K562 (cell line): ENCODE data around the gene TRIP11. TPM values are rescaled to one million over a fixed set of nuclear protein-coding genes. Genes with fewer than 3 reads are reported as not detected.
A peak's percentile ranks its signal among the peaks of the same experiment; 100 is the strongest.

Source experiments
- ATAC-seq: fragments of 200-7000 bp; cut with Tn5 transposase; 3 replicates; pipeline ENCODE4 v1.9.1; 2020; ENCODE audit warnings: moderate library complexity
- BruUV-seq: library from RNA; stranded (reverse); fragments of 400-500 nt; replicated peaks from 2 replicates; lab custom pipeline; 2021; lab: Mats Ljungman, UMichigan
- CTCF ChIA-PET: fragments of 300-600 bp; formaldehyde crosslinking; extraction: SDS; loops from one replicate; lab custom pipeline; 2021; ENCODE audit warnings: low intra/inter-chr PET ratio; lab: Yijun Ruan, JAX
- POLR2A ChIA-PET: fragments of 300-600, 350-650 bp; sonication (Branson Sonifier 250); formaldehyde crosslinking; extraction: SDS; loops from one replicate; lab custom pipeline; 2021; ENCODE audit warnings: antibody characterized with exemption, inconsistent platforms; lab: Yijun Ruan, JAX
- DNase-seq, 4 experiments: peaks; one replicate each; pipeline versions ENCODE4 v3.0.0 to v3.0.0-alpha.2; 2011 to 2018; ENCODE audit warnings: low spot score in 3 of 4, mixed read lengths in 3 of 4; ENCODE audit errors: extremely low read depth in 1 of 4
- FAIRE-seq: peaks from 2 replicates; lab custom pipeline; 2011; peaks lifted over from hg19 to GRCh38; lab: Jason Lieb, UNC
- H2AFZ ChIP-seq: 2 replicates; pipeline ENCODE4 v1.6.0; 2011; ENCODE audit warnings: low read depth, low read length, control low read depth, inconsistent platforms
- H3K27ac ChIP-seq: fragments of 200-600 bp; 3 replicates; pipeline ENCODE4 v1.8.0; 2011; ENCODE audit warnings: low read depth, mild to moderate bottlenecking, control low read depth, inconsistent platforms, low read length, moderate library complexity, mixed read lengths; ENCODE audit errors: extremely low read depth
- H3K27me3 ChIP-seq, 2 experiments: fragments of 300-600 bp in 1 of 2; 2 replicates in 1 of 2; 3 replicates in 1 of 2; pipeline versions ENCODE4 v1.6.0 to v1.8.0; 2011; ENCODE audit warnings: inconsistent platforms in 2 of 2, low read length in 2 of 2, mild to moderate bottlenecking in 1 of 2, mixed read lengths in 1 of 2, moderate library complexity in 1 of 2; ENCODE audit not compliant: control insufficient read depth in 2 of 2, insufficient read depth in 2 of 2
- H3K36me3 ChIP-seq: fragments of 300-600 bp; 3 replicates; pipeline ENCODE4 v1.8.0; 2011; ENCODE audit warnings: mild to moderate bottlenecking, low read length, inconsistent platforms; ENCODE audit not compliant: control insufficient read depth, insufficient read depth
- H3K4me1 ChIP-seq, 2 experiments: fragments of 200-600 bp in 1 of 2; replicated peaks in 1 of 2; 2 replicates in 1 of 2; 3 replicates in 1 of 2; pipeline versions ENCODE4 v1.5.1 to v1.8.0; 2011; ENCODE audit warnings: inconsistent platforms in 2 of 2, low read length in 2 of 2, mild to moderate bottlenecking in 1 of 2, mixed read lengths in 1 of 2, moderate library complexity in 1 of 2; ENCODE audit not compliant: control insufficient read depth in 2 of 2, insufficient read depth in 2 of 2
- H3K4me2 ChIP-seq: 2 replicates; pipeline ENCODE4 v1.6.1; 2011; ENCODE audit warnings: low read length, control low read depth, inconsistent platforms, mixed read lengths; ENCODE audit not compliant: insufficient read depth
- H3K4me3 ChIP-seq: fragments of 200-600 bp; sonication (generic), shearing (Covaris generic); 2 replicates; pipeline ENCODE4 v1.5.1; 2016; ENCODE audit warnings: control low read depth, inconsistent platforms
- H3K79me2 ChIP-seq: fragments of 200-600 bp; 3 replicates; pipeline ENCODE4 v1.8.0; 2011; ENCODE audit warnings: low read length, inconsistent platforms; ENCODE audit not compliant: control insufficient read depth, insufficient read depth
- H3K9ac ChIP-seq, 2 experiments: 2 replicates each; pipeline versions ENCODE4 v1.6.0 to v1.6.1; 2011; ENCODE audit warnings: low read depth in 2 of 2, low read length in 2 of 2, control low read depth in 1 of 2, inconsistent platforms in 1 of 2, mild to moderate bottlenecking in 1 of 2, mixed read lengths in 1 of 2; ENCODE audit not compliant: insufficient read depth in 1 of 2
- H3K9me1 ChIP-seq: one replicate; pipeline ENCODE4 v1.6.0; 2011; ENCODE audit warnings: inconsistent platforms, mild to moderate bottlenecking, low read length, moderate library complexity; ENCODE audit not compliant: control insufficient read depth, insufficient read depth
- H3K9me3 ChIP-seq: replicated peaks from 2 replicates; pipeline ENCODE4 v1.5.1; 2011; ENCODE audit warnings: low read depth, low read length, inconsistent platforms; ENCODE audit not compliant: control insufficient read depth, insufficient read depth
- H4K20me1 ChIP-seq: replicated peaks from 2 replicates; pipeline ENCODE4 v1.6.1; 2011; ENCODE audit warnings: low read length, inconsistent platforms, mixed read lengths; ENCODE audit not compliant: control insufficient read depth, insufficient read depth
- CCAR2 ChIP-seq: fragments of 200-400 bp; formaldehyde crosslinking; IDR thresholded peaks from 2 replicates; pipeline ENCODE4 v1.6.1; 2017; ENCODE audit warnings: mild to moderate bottlenecking, low read depth, low read length
- HDAC6 ChIP-seq: IDR thresholded peaks from 2 replicates; pipeline ENCODE4 v1.6.1; 2012; ENCODE audit warnings: low read depth, mild to moderate bottlenecking, control low read depth, inconsistent platforms, low read length, moderate library complexity
- MEF2D ChIP-seq: conservative IDR thresholded peaks from 2 replicates; pipeline ENCODE4 v1.6.1; 2016; ENCODE audit warnings: low read depth, missing genetic modification characterization, missing compliant biosample characterization
- MYBL2 ChIP-seq, 2 experiments: fragments of 450-650 bp in 1 of 2; sonication (generic) in 1 of 2; formaldehyde crosslinking in 1 of 2; IDR thresholded peaks; 2 replicates each; pipeline versions ENCODE4 v1.6.1 to v1.8.1; 2017 to 2022; ENCODE audit warnings: borderline replicate concordance in 1 of 2, inconsistent platforms in 1 of 2, low read depth in 1 of 2, mild to moderate bottlenecking in 1 of 2, missing genetic modification reagents in 1 of 2, moderate library complexity in 1 of 2
- NCOA1 ChIP-seq: fragments of 450-650 bp; IDR thresholded peaks from 2 replicates; pipeline ENCODE4 v1.6.1; 2016; ENCODE audit warnings: low read depth
- NR1H2 ChIP-seq: sonication (generic); formaldehyde crosslinking; IDR thresholded peaks from 2 replicates; pipeline ENCODE4 v1.4.0; 2020; ENCODE audit warnings: mild to moderate bottlenecking, missing genetic modification reagents
- WGBS: fragments of 100-300 bp; shearing (Covaris generic); methylation state at CpG from one replicate; pipeline ENCODE4 v1.1.6; 2016; ENCODE audit warnings: low coverage, mixed read lengths; ENCODE audit not compliant: insufficient coverage; ENCODE audit errors: missing lambda C conversion rate; 5-methylcytosine and 5-hydroxymethylcytosine counted together
- in situ Hi-C: fragments of 300-500 bp; cut with MboI; formaldehyde crosslinking; loops from 4 replicates; pipeline ENCODE4 v1.15.0; 2018; ENCODE audit warnings: inconsistent platforms, mixed read lengths
- intact Hi-C: fragments of 100-400 bp; cut with micrococcal nuclease; formaldehyde crosslinking; loops from 2 replicates; pipeline ENCODE4 v1.14.2; 2022
- polyA plus RNA-seq, 8 experiments: library from polyadenylated mRNA; depleted of rRNA in 4 of 8; stranded (reverse) in 5 of 8; unstranded in 3 of 8; fragments of >200 nt; fragmentation: Nextera tagmentation in 2 of 8; fragmentation: Illumina TruSeq in 1 of 8; extraction: Ambion mirVana in 2 of 8; extraction: Trizol in 1 of 8; gene quantifications; 2 replicates each; pipeline versions ENCODE4 v1.2.1 to v1.2.3, GENCODE V29; 2011 to 2014; ENCODE audit warnings: inconsistent platforms in 1 of 8, missing spikeins in 1 of 8
- total RNA-seq, 7 experiments: library from RNA; depleted of rRNA in 6 of 7; stranded (reverse); fragments of >200 nt in 6 of 7; fragmentation: Illumina TruSeq in 2 of 7; extraction: Trizol in 2 of 7; gene quantifications; 2 replicates each; pipeline versions ENCODE4 v1.2.1 to v1.2.3, GENCODE V29; 2011 to 2021; ENCODE audit warnings: low replicate concordance in 1 of 7
- TF ChIP-seq, protein P1 (sequence below), 2 experiments: fragments of 450-650 bp; IDR thresholded peaks; 2 replicates each; pipeline ENCODE4 v1.6.1; 2016
- TF ChIP-seq, protein P2 (sequence below): fragments of 250-450 bp; sonication (Bioruptor Pico); IDR thresholded peaks from 2 replicates; pipeline ENCODE4 v1.8.0; 2021; ENCODE audit warnings: mild to moderate bottlenecking, moderate library complexity

TRIP11 gene
- total and polyA plus RNA-seq, 9 of the 15 experiments (the other 6 are each of a cell fraction or from before 2014, with no cell fraction given): 4.0 to 20.0 (median 10.9) TPM

GRCh38 chr14:92040431-92041051 lies 682 bp upstream of the TRIP11 start (continued):
- TF ChIP-seq, protein P1, sequence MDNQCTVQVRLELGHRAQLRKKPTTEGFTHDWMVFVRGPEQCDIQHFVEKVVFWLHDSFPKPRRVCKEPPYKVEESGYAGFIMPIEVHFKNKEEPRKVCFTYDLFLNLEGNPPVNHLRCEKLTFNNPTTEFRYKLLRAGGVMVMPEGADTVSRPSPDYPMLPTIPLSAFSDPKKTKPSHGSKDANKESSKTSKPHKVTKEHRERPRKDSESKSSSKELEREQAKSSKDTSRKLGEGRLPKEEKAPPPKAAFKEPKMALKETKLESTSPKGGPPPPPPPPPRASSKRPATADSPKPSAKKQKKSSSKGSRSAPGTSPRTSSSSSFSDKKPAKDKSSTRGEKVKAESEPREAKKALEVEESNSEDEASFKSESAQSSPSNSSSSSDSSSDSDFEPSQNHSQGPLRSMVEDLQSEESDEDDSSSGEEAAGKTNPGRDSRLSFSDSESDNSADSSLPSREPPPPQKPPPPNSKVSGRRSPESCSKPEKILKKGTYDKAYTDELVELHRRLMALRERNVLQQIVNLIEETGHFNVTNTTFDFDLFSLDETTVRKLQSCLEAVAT (IDR thresholded peaks at IDR 0.05): no peak
- no peak for TF ChIP-seq NCOA1
- no peak for TF ChIP-seq CCAR2

GRCh38 chr14:92039063-92039718 lies 668 bp downstream of the TRIP11 start:
- ChIA-PET POLR2A (interaction anchor here (0.6 to 2.6 kb wide), 5 partner anchors 8 to 215 kb away, joined by 3 to 9 read pairs (median 4); partner anchors contain the start of gene ATXN3), CTCF (no interaction called here)
- H3K79me2 ChIP-seq: peaks cover 61% of the 10 kb centered on the region
- no peaks in the 10 kb centered on the region for H3K27me3 ChIP-seq
- DNase-seq (peak; percentile 35 to 56 (median 42)), FAIRE-seq (no peak), ATAC-seq (peak; percentile 61)
- under 1% methylated on average over 20 of the region's 22 CpGs for WGBS
- peak overlapping the region; percentile 95 for H3K27ac ChIP-seq
- H4K20me1 ChIP-seq: peaks cover 4% of the 10 kb centered on the region; the same call in 1 of the 2 replicates
- peak overlapping the region; percentile 93 to 95 for H3K9ac ChIP-seq
- no peaks in the 10 kb centered on the region for H3K9me3 ChIP-seq
- TSS peak; percentile 78 for BruUV-seq
- peaks cover 0 to 5% of the 10 kb centered on the region in 2 experiments; a peak in 2 of 5 replicates for H3K4me1 ChIP-seq
- H3K9me1 ChIP-seq: no peaks in the 10 kb centered on the region
- intact Hi-C loops (loop anchor here (1.0 kb wide), 1 partner anchor 67 kb away; the partner anchor contains the start of gene ATXN3), in situ Hi-C loops (no loop called here)
- H3K36me3 ChIP-seq: 0 out of 3 replicates have a peak, but pooled peaks cover 10% of the 10 kb centered on the region
- H3K4me3 ChIP-seq: peak overlapping the region; percentile 94
- peak overlapping the region; percentile 96 for H3K4me2 ChIP-seq
- peak overlapping the region; percentile 82 for H2AFZ ChIP-seq
- TF ChIP-seq HDAC6 (no peak), MYBL2 (IDR thresholded peaks at IDR 0.05; ENCODE audit: low read depth) (no peak), MYBL2 (CRISPR knock-in tag; IDR thresholded peaks at IDR 0.05; ENCODE audit: borderline replicate concordance) (no peak), MEF2D (tag) (no peak), NR1H2 (CRISPR knock-in tag) (no peak)
- TF ChIP-seq, protein P2, sequence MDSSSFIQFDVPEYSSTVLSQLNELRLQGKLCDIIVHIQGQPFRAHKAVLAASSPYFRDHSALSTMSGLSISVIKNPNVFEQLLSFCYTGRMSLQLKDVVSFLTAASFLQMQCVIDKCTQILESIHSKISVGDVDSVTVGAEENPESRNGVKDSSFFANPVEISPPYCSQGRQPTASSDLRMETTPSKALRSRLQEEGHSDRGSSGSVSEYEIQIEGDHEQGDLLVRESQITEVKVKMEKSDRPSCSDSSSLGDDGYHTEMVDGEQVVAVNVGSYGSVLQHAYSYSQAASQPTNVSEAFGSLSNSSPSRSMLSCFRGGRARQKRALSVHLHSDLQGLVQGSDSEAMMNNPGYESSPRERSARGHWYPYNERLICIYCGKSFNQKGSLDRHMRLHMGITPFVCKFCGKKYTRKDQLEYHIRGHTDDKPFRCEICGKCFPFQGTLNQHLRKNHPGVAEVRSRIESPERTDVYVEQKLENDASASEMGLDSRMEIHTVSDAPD (CRISPR knock-in tag): no peak
